Anterior cingulate cortex (tissue), 58 donors: Measurements from ENCODE around the gene PRRX1.

Experiments used
- DNase-seq, 58 donors: peaks; one replicate each; lab custom pipeline; 2025; lab: John Stamatoyannopoulos, UW

PRRX1 gene

DNA sequence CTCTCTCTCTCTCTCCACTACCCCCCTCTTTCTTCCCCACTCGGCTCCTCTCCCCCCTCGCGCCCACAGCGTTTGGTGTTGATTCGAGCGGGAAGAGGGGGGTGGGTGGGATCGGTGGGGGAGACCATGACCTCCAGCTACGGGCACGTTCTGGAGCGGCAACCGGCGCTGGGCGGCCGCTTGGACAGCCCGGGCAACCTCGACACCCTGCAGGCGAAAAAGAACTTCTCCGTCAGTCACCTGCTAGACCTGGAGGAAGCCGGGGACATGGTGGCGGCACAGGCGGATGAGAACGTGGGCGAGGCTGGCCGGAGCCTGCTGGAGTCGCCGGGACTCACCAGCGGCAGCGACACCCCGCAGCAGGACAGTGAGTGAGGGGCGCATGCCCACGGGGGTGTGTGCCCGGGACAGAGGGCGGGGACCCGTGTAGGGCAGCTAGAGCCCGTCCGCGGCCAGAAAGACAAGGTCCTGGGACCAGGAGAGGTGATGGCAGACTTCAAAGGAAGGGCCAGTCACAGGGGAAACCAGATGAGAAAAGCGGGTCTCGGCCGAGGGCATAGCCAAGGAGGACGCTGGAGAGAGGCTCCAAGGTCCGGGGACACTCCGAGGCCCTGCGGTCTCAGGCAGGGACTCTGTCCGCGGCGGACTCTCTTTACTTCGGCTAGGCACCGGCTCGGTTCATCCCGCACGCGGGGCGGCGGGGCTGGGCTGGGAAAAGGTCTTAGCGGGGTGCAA, at the start of gene PRRX1:
Gene PRRX1, plus strand, starts transcription at position 39 of the 735 bp plus-strand sequence. Its CDS starts 88 bp downstream, at position 127.
- DNase-seq, result peak in 26 of 58 donors; percentile 9 to 57 (median 36)

DNA sequence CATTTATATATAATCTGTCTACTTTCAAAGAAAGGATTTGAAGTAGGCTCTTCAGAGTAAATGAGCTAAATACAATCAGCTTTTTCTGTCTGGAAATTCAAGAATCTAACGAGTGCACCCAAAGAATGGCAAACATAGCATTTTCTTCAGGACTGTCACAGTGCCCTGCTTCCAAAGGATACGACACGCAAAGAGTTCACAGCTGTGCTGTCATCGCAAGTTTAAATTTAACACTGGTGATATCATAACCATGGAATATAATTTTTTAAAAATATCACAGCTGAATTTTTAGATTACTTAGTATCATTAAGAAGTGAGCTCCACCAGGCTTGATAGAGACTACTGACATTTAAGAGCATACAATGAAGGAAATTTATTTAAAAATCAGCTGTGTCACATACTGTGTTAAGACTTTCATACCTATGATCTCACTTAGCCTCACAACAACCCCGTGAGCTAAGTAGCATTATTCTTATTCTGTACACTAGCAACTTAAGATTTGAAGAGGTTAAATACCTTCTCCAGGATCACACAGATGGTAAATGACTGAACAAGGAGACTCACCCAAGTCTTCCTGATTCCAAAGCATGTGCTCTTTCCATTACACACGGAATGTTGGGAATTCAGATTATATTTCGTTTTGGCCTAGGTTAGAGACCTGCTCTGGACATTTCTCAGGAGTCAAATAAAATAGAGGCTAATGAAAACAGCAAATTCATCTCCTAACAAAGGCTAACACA, 46.2 kb upstream of the PRRX1 start:
- DNase-seq, result no peak

DNA sequence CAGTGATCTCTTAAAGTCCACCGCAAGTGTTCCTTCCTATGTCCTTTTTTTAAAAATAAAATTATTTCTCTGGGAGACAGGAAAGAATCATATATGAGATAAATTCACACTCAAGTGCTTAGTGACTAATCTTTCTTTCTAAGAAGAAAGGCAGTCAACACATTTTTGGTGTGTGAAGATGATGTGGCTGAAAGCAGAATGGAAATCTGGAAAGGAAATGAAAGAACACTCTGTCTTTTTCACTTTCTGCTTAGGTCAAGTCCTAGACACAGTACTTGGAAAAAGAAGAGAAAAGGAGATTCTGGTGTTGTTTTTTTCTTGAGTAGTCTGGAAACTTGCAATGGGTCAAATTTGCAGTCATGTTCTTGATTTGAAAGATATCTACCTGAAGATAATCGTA, 45.5 kb upstream of the PRRX1 start:
- peak in 1 of 58 donors; percentile 2 for DNase-seq

DNA sequence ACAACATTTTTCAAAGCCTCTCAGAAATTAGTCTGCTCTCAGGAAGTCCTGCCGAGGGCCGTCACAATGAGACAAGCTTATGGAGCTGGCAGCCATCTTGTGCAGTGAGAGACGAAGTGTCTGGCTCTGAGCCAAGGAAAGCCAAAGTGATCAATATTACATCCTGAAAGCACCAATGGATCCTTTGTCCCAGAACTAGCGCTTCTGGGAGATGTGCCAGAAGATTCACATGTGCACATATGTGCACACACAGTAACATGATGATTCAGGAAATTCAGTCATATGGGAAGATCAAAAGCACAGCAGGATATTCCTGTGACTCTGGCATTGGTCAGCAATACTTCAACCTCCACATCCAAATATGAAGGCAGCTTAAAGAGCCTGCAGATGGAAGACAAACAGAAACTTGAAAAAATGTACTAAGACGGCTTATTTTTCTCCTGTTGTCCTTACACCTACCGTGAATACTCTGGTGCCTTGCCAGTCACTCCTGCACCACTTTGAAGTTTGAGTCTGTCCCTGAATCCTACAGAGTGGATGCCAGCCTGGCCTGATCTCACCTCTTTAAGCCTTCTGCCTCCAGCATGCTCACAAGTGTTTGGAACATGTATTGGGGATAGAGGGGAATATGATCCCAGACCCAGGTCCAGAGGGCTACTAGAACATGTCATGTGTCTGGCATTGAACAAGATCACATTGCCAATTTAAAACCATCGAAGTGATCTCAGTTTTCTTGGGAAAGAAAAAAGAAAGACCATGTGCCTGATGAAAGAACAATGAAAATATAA, 44.5 kb upstream of the PRRX1 start:
- DNase-seq, result peak in 9 of 58 donors; percentile 1 to 41 (median 5)

DNA sequence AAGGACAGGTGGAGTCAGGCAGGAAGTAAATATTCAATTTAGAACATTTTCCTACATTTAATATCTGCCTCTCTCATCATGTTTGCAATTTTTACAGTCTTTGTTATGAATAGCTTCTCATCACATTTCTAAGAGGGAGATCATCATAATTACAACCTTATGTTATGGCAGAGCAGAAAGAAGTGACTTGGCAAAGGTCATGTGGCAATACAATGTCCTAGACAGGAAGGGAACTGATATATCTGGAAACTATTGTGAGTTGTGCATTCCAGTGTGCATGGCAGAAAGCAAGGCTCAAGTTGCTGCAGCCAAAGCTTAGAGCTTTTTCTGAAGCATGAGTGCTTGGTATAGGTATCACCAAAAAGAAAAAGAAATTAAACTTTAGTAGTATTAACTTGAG, 43.8 kb upstream of the PRRX1 start:
- DNase-seq, result no peak

DNA sequence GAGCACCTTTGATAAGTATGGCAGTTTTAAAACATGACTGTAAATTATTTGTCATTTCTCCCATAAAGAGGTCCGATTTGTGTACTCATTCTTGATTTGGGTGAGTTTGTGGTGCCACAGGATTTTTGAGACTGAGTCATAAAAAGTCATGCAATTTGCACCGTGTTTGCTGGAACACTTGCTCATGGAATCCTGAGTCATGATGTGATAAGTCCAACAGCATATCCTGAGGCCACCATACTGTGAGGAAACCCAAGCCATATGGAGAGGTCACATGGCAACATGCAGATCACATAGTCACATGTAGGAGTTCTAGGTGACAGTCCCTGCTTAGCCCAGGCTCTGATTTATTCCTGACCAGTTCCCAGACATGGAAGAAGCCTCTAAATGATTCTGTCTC, 40.8 kb upstream of the PRRX1 start:
- DNase-seq, result no peak

DNA sequence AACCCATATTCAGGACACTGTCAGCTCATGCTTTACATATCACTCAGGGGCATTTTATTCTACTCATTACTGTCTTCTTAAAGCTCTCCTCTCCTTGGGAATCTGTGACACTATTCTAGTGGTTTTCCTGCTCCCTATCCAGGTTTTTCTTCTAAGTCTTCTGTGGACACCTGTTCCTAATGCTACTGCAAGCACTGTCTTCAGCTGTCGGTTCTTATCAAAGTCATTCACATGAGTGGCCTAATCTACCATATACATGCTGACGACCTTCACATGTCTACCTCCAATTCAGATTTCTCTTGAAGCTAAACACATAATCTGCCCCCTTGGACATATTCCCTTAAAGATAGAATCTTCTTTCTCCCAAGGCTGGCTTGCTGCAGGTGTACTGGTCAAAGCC, 39.8 kb upstream of the PRRX1 start:
- no peak for DNase-seq

DNA sequence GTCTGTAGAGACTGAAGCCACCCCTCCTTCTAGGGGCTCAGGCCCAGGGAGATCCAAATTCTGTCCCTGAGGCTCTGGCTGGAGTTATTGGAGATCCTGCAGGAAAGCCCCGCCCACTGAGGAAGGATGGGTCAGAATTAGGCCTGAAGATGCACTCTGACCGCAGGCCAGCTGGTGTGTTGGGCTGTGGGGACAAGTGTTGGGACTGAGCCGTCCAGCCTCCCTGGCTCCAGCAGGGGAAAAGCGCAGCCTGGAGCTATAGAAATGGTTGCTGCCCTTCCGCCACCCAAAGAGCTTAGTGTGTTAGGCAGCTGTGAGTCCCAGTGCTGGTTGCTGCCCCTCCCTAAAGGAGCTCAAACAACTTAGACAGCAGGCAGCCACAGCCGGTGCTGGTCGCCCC, 33.0 kb upstream of the PRRX1 start:
- no peak for DNase-seq

DNA sequence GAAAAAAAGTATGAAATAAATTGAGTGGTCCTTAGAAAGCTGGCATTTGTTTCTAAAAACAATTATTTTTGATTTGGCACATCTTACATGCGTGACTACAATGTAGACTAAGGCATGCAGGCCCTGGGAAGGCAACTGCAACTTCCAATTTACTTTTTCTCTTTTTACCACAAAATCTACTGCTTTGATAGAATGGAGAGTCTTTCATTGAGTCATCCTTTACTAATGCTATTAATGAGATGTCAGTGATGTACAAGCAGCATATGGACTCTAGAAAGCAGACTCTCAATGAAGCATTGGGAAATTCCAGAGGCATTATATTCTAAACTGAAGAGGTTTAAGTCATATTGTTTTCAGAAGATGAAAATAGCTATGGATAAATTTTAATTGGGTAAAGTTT, 29.6 kb upstream of the PRRX1 start:
- no peak for DNase-seq

DNA sequence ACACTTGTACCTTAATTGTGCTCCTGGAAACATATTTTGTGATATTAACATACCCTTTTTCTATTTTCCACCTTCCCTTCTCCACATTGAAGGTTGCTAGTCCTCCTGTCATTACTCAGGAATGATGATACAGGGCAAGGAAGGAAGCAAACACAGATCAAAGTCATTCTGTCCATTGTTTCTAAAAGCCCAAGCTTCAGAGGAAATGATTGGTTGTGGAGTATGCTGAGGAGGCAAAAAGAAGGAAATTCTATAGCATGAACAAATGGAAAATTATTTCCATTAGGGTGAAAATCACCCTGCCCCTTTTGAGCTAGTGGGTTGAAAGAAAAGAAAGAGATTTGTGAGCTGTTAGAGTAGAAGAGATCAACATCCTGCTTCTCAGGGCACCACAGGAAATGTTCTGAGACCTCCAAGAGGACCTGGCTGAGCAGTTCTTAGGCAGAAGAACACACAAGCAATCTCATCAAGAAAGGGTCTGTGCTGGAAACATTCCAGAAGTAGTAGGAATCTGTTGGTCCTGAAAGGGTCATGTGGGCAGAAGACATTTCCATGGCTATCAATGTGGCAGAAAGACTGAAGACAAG, 29.0 kb upstream of the PRRX1 start:
- no peak for DNase-seq

DNA sequence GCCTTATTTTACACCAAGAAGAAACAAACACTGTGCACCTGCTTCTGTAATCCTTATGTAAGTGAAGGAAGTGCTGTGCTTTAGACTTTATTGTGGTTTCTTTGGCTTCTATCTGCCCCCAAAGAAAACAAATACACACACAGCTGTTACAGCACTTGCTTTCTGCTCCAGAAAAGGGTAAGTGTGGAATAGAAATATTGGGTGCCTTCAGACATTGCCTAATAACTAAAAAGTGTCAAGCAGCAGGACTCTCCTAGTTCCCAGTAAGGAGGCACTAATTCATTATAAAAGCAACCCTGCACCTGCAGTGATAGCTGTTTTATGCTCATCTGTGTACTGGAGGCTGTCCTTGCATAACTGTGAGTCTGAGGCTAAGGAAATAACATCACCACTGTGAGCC, 23.4 kb upstream of the PRRX1 start:
- DNase-seq, result no peak

DNA sequence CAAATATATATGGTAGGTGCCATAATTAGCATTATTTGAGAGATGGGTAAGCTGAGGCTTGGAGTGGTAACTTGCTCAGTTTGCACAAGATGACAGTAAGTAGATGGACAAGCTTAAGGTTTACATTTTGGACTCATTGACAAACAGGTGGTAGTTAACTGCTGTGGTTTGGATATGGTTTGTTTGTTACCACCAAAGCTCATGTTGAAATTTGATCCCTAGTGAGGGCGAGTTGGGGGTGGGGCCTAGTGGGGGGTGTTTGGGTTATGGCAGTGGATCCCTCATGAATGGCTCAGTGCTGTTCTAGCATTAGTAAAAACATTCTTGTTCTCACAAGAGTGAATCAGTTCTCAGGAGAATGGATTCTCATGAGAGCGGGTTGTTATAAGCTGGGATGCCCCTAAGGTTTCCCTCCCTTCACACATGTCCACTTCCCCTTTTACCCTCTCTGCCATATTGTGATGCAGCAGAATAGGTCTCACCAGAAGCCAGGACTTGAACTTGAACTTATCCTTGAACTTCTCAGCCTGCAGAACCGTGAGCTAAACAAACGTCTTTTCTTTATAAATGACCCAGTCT, 6.6 kb upstream of the PRRX1 start:
- DNase-seq, result no peak

DNA sequence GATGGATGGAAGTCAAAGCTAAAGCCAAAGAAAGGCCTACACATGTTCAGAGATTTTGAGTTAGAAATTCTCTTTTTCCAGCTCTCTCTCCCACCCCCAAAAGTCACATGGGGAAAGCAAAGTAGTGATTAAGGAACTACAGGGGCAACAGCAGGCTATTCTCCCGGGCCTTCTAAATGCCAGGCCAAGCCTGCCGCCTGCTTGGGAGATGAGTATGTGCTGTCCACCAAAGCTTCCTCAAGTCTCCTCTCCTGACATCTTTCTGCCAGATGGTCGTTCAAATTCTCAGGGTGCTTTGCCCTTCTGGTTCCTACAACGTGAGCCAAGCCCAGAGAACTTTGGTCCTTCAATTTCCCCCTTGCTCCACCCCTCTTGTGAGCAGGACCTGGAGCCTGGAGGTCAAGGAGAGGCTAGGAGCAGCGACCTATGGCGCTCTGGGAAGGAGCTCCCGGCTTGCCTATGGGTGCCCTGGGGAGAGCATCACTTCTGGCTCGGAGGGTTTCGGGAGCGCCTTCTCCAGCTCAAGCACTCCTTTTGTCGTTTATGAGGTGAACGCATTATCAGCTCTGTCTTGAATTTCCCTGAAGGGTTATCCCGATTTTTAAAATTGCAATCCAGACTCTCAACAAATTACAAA, 4.4 kb upstream of the PRRX1 start:
- DNase-seq, result no peak

DNA sequence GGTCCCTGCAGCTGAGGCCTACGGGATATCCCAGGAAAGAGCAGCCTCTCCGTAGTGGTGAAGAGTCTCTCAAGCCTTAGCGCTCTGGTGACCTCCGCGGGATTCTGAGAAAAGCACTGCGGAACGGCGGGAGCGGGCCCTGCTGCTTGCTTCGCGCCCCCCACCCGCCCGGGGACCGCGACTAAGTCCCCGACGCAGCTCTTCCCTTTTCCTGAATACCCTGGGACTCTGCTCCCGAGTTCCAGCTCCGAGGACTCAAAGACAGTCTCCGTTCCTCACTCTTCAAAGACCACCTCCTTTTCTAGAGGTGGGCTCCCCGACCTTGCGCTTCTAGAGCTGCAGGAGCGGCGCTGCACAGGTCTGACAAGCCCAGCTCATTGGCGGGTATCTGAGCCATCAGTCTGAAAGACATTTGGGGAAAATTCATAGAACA, 3.6 kb upstream of the PRRX1 start:
- no peak for DNase-seq

DNA sequence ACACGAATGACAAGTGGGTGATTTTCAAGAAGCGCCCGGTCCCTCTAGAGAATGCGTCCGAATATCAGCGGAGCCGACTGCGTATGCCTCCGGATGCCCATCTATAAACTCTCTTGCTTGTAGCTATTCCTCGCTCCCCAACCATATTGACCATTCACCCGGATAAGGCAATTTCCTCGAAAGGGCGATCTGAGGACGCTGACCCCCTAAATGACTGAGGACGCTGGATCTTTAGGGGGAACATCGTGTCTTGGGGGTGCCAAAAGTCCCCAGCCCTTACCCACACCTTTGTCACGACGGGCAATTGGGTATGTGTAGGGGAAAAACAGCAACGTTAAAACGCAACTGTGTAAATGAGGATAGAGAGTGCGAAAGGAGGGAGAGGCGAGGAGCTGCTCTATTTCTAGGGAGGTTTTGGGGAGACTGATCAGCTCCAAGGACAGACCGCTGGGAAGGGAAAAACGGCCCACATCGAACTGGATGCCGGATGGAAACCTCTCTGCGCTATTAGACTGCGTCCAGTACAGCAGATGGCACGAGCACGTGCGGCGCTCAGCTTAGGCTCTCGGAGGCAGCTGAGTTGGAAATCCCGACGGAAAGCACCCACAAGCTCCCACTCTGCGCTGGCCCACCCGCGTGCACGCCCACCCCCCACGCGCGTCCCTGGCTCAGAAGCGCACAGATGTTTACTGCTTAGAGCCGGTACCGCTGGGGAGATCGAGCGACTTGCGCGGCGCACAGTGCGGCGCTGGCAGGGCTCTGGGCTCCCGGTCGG, 2.9 kb upstream of the PRRX1 start:
- peak in 3 of 58 donors; percentile 8 to 21 (median 15) for DNase-seq

DNA sequence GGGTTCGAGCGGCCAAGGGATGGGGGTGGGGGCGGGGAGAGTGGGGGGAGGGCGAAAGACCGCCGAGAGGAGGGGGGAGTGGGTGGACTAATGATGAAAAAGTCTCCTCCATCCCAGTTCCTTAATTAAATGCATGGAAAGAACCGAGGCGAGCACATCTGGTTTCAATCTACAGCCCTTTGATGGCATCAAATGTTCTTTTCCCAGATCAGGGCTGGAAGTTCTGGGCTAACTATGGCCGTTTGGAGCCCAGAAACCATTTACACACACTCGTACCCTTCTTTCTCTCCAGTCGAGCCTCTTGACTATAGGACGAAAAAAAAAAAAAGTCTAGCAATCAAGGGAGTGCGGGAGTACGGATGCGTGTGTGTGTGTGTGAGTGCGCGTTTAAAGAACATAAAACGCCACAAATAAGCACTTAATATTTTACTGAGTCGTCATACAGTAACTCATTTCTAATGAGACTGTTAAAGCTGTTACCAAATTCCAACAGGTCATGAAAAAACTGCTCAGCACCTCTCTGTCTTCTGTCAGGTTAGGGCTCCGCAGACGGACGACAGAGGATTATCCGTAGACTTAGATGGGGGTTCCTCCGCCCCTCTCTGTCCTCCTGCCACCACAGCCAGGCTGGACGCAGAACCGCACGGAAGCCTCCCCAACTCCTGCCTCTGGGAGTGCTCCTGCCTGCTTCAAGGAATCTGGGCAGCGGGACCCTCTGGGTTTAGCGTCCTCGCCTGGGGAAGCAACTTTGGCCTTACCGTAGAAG, 2.1 kb upstream of the PRRX1 start:
- peak in 14 of 58 donors; percentile 9 to 44 (median 20) for DNase-seq

DNA sequence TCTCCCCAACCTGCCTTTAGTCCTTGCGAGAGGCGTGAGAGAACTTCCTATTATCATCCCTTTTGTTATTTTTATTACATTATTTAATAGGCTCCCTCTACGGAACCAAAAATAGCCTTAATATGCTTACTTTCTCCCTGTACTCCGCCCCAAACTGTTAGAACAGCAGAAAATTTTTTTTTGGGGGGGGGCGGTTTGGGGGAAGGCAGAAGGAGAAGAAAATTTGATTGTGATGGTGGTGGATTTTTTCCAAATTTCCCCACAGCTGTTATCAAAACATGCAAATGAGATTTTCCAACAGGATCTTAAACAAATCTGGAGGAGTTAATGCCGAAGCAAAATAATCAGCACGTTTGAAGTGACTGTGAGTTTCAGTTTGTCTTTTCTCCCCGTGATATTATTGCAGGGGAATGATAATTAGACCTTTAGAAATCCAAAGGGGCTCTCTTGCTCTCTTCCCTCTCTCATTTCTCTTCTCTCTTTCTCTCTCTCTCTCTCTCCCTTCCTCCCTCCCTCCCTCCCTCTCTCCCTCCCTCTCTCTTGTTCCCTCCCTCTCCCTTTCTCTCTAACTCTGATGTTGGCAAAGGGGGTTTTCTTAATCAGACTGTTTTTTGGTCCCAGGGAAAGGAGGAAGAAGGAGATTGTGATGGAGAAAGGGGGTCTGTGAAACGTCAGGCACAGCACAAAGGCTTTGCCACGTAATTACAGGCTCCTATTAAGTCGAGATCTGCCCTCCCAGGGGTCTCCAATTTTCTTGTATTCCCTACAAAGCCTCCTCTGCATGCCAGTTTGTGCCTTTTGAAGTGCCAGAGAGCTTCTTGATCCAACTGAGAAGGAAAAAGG, 1.1 kb upstream of the PRRX1 start:
- DNase-seq, result peak in 6 of 58 donors; percentile 3 to 43 (median 21)
